ENCODE measurements around the gene HSPB8.

HSPB8 gene

DNA sequence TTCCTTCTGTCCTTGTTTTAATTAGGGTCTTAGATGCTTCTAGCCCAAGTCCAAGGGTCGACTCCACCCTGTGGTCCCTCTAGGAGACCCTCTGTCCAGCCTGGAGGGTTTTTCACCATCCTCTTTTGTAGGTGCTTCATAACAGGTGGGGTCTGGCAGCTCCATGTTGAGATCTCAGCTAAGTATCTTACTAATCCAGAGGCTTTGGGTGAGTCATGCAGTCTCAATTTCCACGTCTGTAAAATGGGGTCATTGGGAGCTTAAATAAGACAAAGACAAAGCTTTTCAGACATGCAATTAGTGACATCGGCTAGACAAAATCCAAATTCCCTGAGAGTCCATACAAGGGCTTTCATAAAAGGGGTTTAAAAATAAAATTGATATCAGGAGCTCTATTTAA, 3.2 kb downstream of the HSPB8 start:
- ChIA-PET CTCF (no interaction called here), POLR2A (interaction anchor here (1.4 kb wide), 1 partner anchor 14 kb away, joined by 3 read pairs; no protein-coding TSS in a partner anchor)
- no peak for DNase-seq (ENCODE audit: extremely low spot score)
- no peak for TF ChIP-seq HDGF (IDR thresholded peaks at IDR 0.05; ENCODE audit: borderline replicate concordance)
- TF ChIP-seq ELF4 (IDR thresholded peaks at IDR 0.05), result no peak
- no peak for TF ChIP-seq NFRKB (IDR thresholded peaks at IDR 0.05)
- no peak for TF ChIP-seq SP1 (IDR thresholded peaks at IDR 0.05)
- no peak for TF ChIP-seq FOXA1 (IDR thresholded peaks at IDR 0.05)
- no peak for TF ChIP-seq CTBP1 (IDR thresholded peaks at IDR 0.05; ENCODE audit: borderline replicate concordance)
- TF ChIP-seq ARNT (IDR thresholded peaks at IDR 0.05), result no peak
- no peak for TF ChIP-seq ZNF384 (IDR thresholded peaks at IDR 0.05)
- TF ChIP-seq L3MBTL2 (conservative IDR thresholded peaks at IDR 0.05), result no peak
- TF ChIP-seq, protein P1, sequence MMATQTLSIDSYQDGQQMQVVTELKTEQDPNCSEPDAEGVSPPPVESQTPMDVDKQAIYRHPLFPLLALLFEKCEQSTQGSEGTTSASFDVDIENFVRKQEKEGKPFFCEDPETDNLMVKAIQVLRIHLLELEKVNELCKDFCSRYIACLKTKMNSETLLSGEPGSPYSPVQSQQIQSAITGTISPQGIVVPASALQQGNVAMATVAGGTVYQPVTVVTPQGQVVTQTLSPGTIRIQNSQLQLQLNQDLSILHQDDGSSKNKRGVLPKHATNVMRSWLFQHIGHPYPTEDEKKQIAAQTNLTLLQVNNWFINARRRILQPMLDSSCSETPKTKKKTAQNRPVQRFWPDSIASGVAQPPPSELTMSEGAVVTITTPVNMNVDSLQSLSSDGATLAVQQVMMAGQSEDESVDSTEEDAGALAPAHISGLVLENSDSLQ (IDR thresholded peaks at IDR 0.05), result no peak
- TF ChIP-seq TARDBP (IDR thresholded peaks at IDR 0.05), result no peak

DNA sequence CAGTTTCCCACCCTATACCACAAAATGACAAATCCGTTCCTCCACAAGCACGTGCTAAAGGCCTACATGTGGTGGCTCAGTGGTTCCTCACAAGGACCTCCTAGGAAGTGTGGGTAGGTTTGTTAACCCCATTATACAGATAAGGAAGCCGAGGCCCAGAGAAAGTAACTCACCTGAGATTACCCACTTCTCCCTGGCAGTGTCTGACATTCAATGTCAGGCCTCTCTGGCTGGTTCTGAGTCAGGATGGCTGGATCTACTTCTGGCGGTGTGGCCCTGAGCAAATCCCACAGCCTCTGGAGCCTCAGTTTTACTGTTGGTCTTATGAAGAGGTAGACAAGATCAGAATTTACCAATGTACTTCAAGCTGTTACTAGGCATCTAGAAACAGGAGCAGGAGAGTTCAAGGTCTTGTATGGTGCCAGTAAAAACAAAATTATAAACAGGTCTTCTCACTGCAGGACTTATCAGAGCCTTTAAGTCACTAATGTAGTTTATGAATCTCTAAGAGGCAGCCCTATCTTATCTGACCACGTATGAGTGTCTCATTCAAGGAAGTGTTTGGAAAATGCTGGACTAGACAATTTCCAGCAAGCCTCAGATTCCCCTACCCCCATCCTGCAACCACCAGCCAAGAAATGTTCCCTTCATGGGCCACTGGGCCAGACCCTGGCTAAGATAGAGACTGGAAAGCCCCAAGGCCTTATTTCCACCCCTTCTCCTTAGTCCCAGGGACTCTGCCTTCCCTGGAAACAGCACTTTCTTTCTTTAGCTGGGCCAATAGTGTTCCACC, 4.2 kb downstream of the HSPB8 start:
- DNase-seq (ENCODE audit: extremely low spot score), result no peak
- POLR2A ChIA-PET, result interaction anchor here (1.4 kb wide), 1 partner anchor 13 kb away, joined by 3 read pairs; no protein-coding TSS in a partner anchor
- TF ChIP-seq BHLHE40 (IDR thresholded peaks at IDR 0.05; ENCODE audit: borderline replicate concordance) (no peak), CTBP1 (IDR thresholded peaks at IDR 0.05; ENCODE audit: borderline replicate concordance) (no peak), ZNF384 (IDR thresholded peaks at IDR 0.05) (no peak), SP1 (IDR thresholded peaks at IDR 0.05) (no peak), SUZ12 (IDR thresholded peaks at IDR 0.05) (no peak), L3MBTL2 (conservative IDR thresholded peaks at IDR 0.05) (no peak), ELF4 (IDR thresholded peaks at IDR 0.05) (no peak)
- TF ChIP-seq, protein P1 (IDR thresholded peaks at IDR 0.05), result no peak
- CTCF ChIA-PET, result no interaction called here

GRCh38 chr12:119183942-119184695, 5.4 kb downstream of the HSPB8 start:
- ChIA-PET POLR2A (interaction anchor here (0.6 kb wide), 1 partner anchor 1017 kb away, joined by 3 read pairs; the partner anchor contains the start of gene RPLP0), CTCF (no interaction called here)
- DNase-seq (ENCODE audit: extremely low spot score), result no peak
- TF ChIP-seq ELF4 (IDR thresholded peaks at IDR 0.05) (no peak), CTBP1 (IDR thresholded peaks at IDR 0.05; ENCODE audit: borderline replicate concordance) (no peak), SP1 (IDR thresholded peaks at IDR 0.05) (no peak), LEF1 (IDR thresholded peaks at IDR 0.05; ENCODE audit: borderline replicate concordance) (no peak), FOXK2 (IDR thresholded peaks at IDR 0.05) (no peak), NFRKB (IDR thresholded peaks at IDR 0.05) (no peak), ARNT (IDR thresholded peaks at IDR 0.05) (no peak), L3MBTL2 (conservative IDR thresholded peaks at IDR 0.05) (no peak), SUZ12 (IDR thresholded peaks at IDR 0.05) (no peak), BHLHE40 (IDR thresholded peaks at IDR 0.05; ENCODE audit: borderline replicate concordance) (no peak), HDGF (IDR thresholded peaks at IDR 0.05; ENCODE audit: borderline replicate concordance) (no peak), FOXM1 (IDR thresholded peaks at IDR 0.05; ENCODE audit: borderline replicate concordance) (no peak), FOXA1 (IDR thresholded peaks at IDR 0.05) (no peak), TARDBP (IDR thresholded peaks at IDR 0.05) (no peak), ZNF384 (IDR thresholded peaks at IDR 0.05) (no peak)
- TF ChIP-seq, protein P1 (IDR thresholded peaks at IDR 0.05), result no peak

GRCh38 chr12:119195256-119195655, 16.5 kb downstream of the HSPB8 start:
- TF ChIP-seq BHLHE40 (IDR thresholded peaks at IDR 0.05; ENCODE audit: borderline replicate concordance), result no peak
- no peak for TF ChIP-seq HDGF (IDR thresholded peaks at IDR 0.05; ENCODE audit: borderline replicate concordance)
- TF ChIP-seq, protein P1 (IDR thresholded peaks at IDR 0.05), result no peak
- TF ChIP-seq LEF1 (IDR thresholded peaks at IDR 0.05; ENCODE audit: borderline replicate concordance), result no peak
- no peak for TF ChIP-seq SUZ12 (IDR thresholded peaks at IDR 0.05)
- no peak for TF ChIP-seq CTBP1 (IDR thresholded peaks at IDR 0.05; ENCODE audit: borderline replicate concordance)
- TF ChIP-seq NFRKB (IDR thresholded peaks at IDR 0.05), result no peak
- TF ChIP-seq SP1 (IDR thresholded peaks at IDR 0.05), result no peak
- TF ChIP-seq FOXA1 (IDR thresholded peaks at IDR 0.05), result no peak
- TF ChIP-seq ZNF384 (IDR thresholded peaks at IDR 0.05), result no peak
- TF ChIP-seq FOXM1 (IDR thresholded peaks at IDR 0.05; ENCODE audit: borderline replicate concordance), result no peak
- no peak for TF ChIP-seq L3MBTL2 (conservative IDR thresholded peaks at IDR 0.05)
- TF ChIP-seq ELF4 (IDR thresholded peaks at IDR 0.05), result no peak
- no peak for TF ChIP-seq ARNT (IDR thresholded peaks at IDR 0.05)
- no peak for TF ChIP-seq FOXK2 (IDR thresholded peaks at IDR 0.05)
- no peak for TF ChIP-seq TARDBP (IDR thresholded peaks at IDR 0.05)
- ChIA-PET POLR2A (no interaction called here), CTCF (no interaction called here)
- DNase-seq (ENCODE audit: extremely low spot score), result no peak

DNA sequence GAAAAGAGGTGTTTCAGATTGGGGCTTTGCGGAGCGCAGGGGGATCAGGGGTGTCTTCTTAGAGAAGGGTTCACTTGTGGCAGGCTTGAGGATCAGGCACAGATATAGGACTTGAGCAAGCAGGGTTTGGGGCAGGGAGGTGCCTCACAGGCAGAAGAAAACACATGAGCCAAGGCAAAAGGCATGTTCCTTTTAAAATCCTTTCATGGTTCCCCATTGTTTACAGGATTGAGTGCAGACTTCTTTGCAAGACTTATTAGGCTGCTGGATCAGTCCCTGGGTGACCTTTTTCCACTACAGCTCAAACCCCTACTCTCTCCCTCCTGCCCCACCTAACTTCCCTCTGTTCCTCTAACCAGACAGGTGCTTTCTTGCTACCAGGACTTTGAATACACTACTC, 19.7 kb downstream of the HSPB8 start:
- CTCF ChIA-PET, result no interaction called here
- DNase-seq (ENCODE audit: extremely low spot score), result no peak
- no peak for TF ChIP-seq CTBP1 (IDR thresholded peaks at IDR 0.05; ENCODE audit: borderline replicate concordance)
- TF ChIP-seq HDGF (IDR thresholded peaks at IDR 0.05; ENCODE audit: borderline replicate concordance), result no peak
- no peak for TF ChIP-seq ELF4 (IDR thresholded peaks at IDR 0.05)
- TF ChIP-seq ARNT (IDR thresholded peaks at IDR 0.05), result no peak
- TF ChIP-seq FOXK2 (IDR thresholded peaks at IDR 0.05), result no peak
- TF ChIP-seq FOXM1 (IDR thresholded peaks at IDR 0.05; ENCODE audit: borderline replicate concordance), result no peak
- no peak for TF ChIP-seq TARDBP (IDR thresholded peaks at IDR 0.05)
- TF ChIP-seq SUZ12 (IDR thresholded peaks at IDR 0.05), result no peak
- no peak for TF ChIP-seq SP1 (IDR thresholded peaks at IDR 0.05)
- no peak for TF ChIP-seq ZNF384 (IDR thresholded peaks at IDR 0.05)
- TF ChIP-seq BHLHE40 (IDR thresholded peaks at IDR 0.05; ENCODE audit: borderline replicate concordance), result no peak
- POLR2A ChIA-PET, result no interaction called here

Data from HEK293T (cell line).